A549 (cell line): ENCODE results near the gene DEFB112. TPM values are rescaled to one million over a fixed set of nuclear protein-coding genes. Genes with fewer than 3 reads are reported as not detected.

Source experiments
- ATAC-seq, 2 experiments: fragments of 200-7000 bp in 1 of 2; fragments of >200 bp in 1 of 2; cut with Nextera tagmentation in 1 of 2; cut with Tn5 transposase in 1 of 2; 3 replicates each; pipeline versions ENCODE4 v1.8.0 to v1.9.1; 2018 to 2020; ENCODE audit warnings: mild to moderate bottlenecking in 1 of 2, moderate library complexity in 1 of 2
- CTCF ChIA-PET: fragments of 300-600 bp; sonication (Branson Sonifier 250); formaldehyde crosslinking; extraction: SDS; loops from one replicate; lab custom pipeline; 2021; ENCODE audit warnings: antibody characterized with exemption, inconsistent platforms; lab: Yijun Ruan, JAX
- POLR2A ChIA-PET: fragments of 350-600 bp; formaldehyde crosslinking; extraction: SDS; loops from one replicate; lab custom pipeline; 2021; ENCODE audit warnings: antibody characterized with exemption, inconsistent platforms; lab: Yijun Ruan, JAX
- DNase-seq, 2 experiments: peaks; one replicate each; pipeline versions ENCODE4 v3.0.0 to v3.0.0-alpha.2; 2011 to 2016; ENCODE audit warnings: low read depth in 1 of 2, low spot score in 1 of 2
- FAIRE-seq: peaks from 2 replicates; lab custom pipeline; 2011; peaks lifted over from hg19 to GRCh38; lab: Jason Lieb, UNC
- H3K27ac ChIP-seq, 2 experiments: fragments of >200 bp; sonication (Bioruptor Twin); formaldehyde crosslinking; 3 replicates each; pipeline ENCODE4 v1.5.1; 2016 to 2017
- H3K4me1 ChIP-seq: fragments of >200 bp; sonication (Bioruptor Twin); formaldehyde crosslinking; 3 replicates; pipeline ENCODE4 v1.6.1; 2016
- H3K4me2 ChIP-seq: fragments of >200 bp; sonication (Bioruptor Twin); formaldehyde crosslinking; 3 replicates; pipeline ENCODE4 v1.6.1; 2016
- H3K4me3 ChIP-seq: fragments of >200 bp; sonication (Bioruptor Twin); formaldehyde crosslinking; 3 replicates; pipeline ENCODE4 v1.5.1; 2016
- H3K9me3 ChIP-seq: fragments of >200 bp; sonication (Bioruptor Twin); formaldehyde crosslinking; 3 replicates; pipeline ENCODE4 v1.6.1; 2016
- ATOH8 ChIP-seq: fragments of 250-450 bp; sonication (Bioruptor Pico); IDR thresholded peaks from 2 replicates; pipeline ENCODE4 v1.5.0; 2020; ENCODE audit warnings: low read depth, mild to moderate bottlenecking, moderate library complexity
- CBX2 ChIP-seq: fragments of 200-600 bp; sonication (generic); IDR thresholded peaks from 2 replicates; pipeline ENCODE4 v1.6.1; 2016; ENCODE audit warnings: low read depth, mild to moderate bottlenecking, borderline replicate concordance
- CEBPB ChIP-seq, 2 experiments: fragments of >200 bp in 1 of 2; sonication (Bioruptor Twin) in 1 of 2; formaldehyde crosslinking in 1 of 2; IDR thresholded peaks; 2 replicates each; pipeline ENCODE4 v1.6.1; 2012 to 2016
- CHD2 ChIP-seq: fragments of 150-350 bp; IDR thresholded peaks from 2 replicates; pipeline ENCODE4 v1.6.1; 2014; ENCODE audit warnings: low read length; ENCODE audit not compliant: partially characterized antibody
- E2F6 ChIP-seq: IDR thresholded peaks from 2 replicates; pipeline ENCODE4 v1.6.1; 2012; ENCODE audit warnings: low read depth, borderline replicate concordance
- EHMT2 ChIP-seq: fragments of 200-600 bp; sonication (generic); IDR thresholded peaks from 2 replicates; pipeline ENCODE4 v1.6.1; 2016; ENCODE audit warnings: antibody characterized with exemption, low read depth, mild to moderate bottlenecking, moderate library complexity
- ESRRA ChIP-seq: fragments of 150-350 bp; IDR thresholded peaks from 2 replicates; pipeline ENCODE4 v1.6.1; 2014; ENCODE audit warnings: mild to moderate bottlenecking, low read length, borderline replicate concordance
- FOSL2 ChIP-seq, 2 experiments: fragments of 450-650 bp in 1 of 2; fragments of >200 bp in 1 of 2; sonication (Bioruptor Twin) in 1 of 2; formaldehyde crosslinking; IDR thresholded peaks; 2 replicates each; pipeline versions ENCODE4 v1.5.0 to v1.6.1; 2016 to 2020; ENCODE audit warnings: mild to moderate bottlenecking in 1 of 2, moderate library complexity in 1 of 2
- FOXS1 ChIP-seq: fragments of 250-450 bp; sonication (Bioruptor Pico); IDR thresholded peaks from 2 replicates; pipeline ENCODE4 v1.5.0; 2020; ENCODE audit warnings: mild to moderate bottlenecking, moderate library complexity
- GATA3 ChIP-seq: IDR thresholded peaks from 2 replicates; pipeline ENCODE4 v1.6.1; 2012; ENCODE audit warnings: borderline replicate concordance
- HDAC2 ChIP-seq: fragments of 200-600 bp; sonication (generic); IDR thresholded peaks from 2 replicates; pipeline ENCODE4 v1.6.1; 2016
- HEYL ChIP-seq: fragments of 250-450 bp; sonication (Bioruptor Pico); IDR thresholded peaks from 2 replicates; pipeline ENCODE4 v1.8.0; 2021; ENCODE audit warnings: mild to moderate bottlenecking, moderate library complexity
- HMGXB4 ChIP-seq: fragments of 250-450 bp; sonication (Bioruptor Pico); IDR thresholded peaks from 2 replicates; pipeline ENCODE4 v1.5.0; 2021; ENCODE audit warnings: mild to moderate bottlenecking, moderate library complexity, borderline replicate concordance
- HOXA7 ChIP-seq: fragments of 250-450 bp; sonication (Bioruptor Pico); IDR thresholded peaks from 2 replicates; pipeline ENCODE4 v1.5.0; 2020; ENCODE audit warnings: mild to moderate bottlenecking, moderate library complexity
- HOXB5 ChIP-seq: fragments of 250-450 bp; sonication (Bioruptor Pico); IDR thresholded peaks from 2 replicates; pipeline ENCODE4 v1.5.0; 2020; ENCODE audit warnings: mild to moderate bottlenecking, moderate library complexity
- JUNB ChIP-seq: fragments of >200 bp; sonication (Bioruptor Twin); formaldehyde crosslinking; IDR thresholded peaks from 2 replicates; pipeline ENCODE4 v1.6.1; 2016
- KDM5A ChIP-seq: fragments of 200-600 bp; sonication (generic); IDR thresholded peaks from 2 replicates; pipeline ENCODE4 v1.6.1; 2016; ENCODE audit warnings: antibody characterized with exemption, mild to moderate bottlenecking
- MAFK ChIP-seq: fragments of 450-650 bp; IDR thresholded peaks from 2 replicates; pipeline ENCODE4 v1.6.1; 2014; ENCODE audit not compliant: partially characterized antibody
- MAX ChIP-seq: IDR thresholded peaks from 2 replicates; pipeline ENCODE4 v1.6.1; 2012
- NFE2L2 ChIP-seq: fragments of 150-350 bp; conservative IDR thresholded peaks from 2 replicates; pipeline ENCODE4 v1.6.1; 2014; ENCODE audit warnings: low read length
- NR3C1 ChIP-seq: fragments of >200 bp; sonication (Bioruptor Twin); formaldehyde crosslinking; IDR thresholded peaks from 3 replicates; pipeline ENCODE4 v1.6.1; 2017
- PHF8 ChIP-seq: fragments of 200-600 bp; sonication (generic); IDR thresholded peaks from 2 replicates; pipeline ENCODE4 v1.6.1; 2016; ENCODE audit warnings: low read depth, mild to moderate bottlenecking, antibody characterized with exemption, moderate library complexity, borderline replicate concordance
- RAD21 ChIP-seq, 2 experiments: fragments of >200 bp in 1 of 2; sonication (Bioruptor Twin) in 1 of 2; formaldehyde crosslinking in 1 of 2; IDR thresholded peaks in 1 of 2; conservative IDR thresholded peaks in 1 of 2; 2 replicates in 1 of 2; 3 replicates in 1 of 2; pipeline ENCODE4 v1.6.1; 2012 to 2018; ENCODE audit warnings: inconsistent platforms in 1 of 2
- RFX5 ChIP-seq: fragments of 450-650 bp; IDR thresholded peaks from 2 replicates; pipeline ENCODE4 v1.7.1; 2014; ENCODE audit warnings: antibody characterized with exemption, mild to moderate bottlenecking, moderate library complexity
- RNF2 ChIP-seq: fragments of 200-600 bp; sonication (generic); IDR thresholded peaks from 2 replicates; pipeline ENCODE4 v1.6.1; 2016; ENCODE audit warnings: low read depth, mild to moderate bottlenecking, antibody characterized with exemption, moderate library complexity, borderline replicate concordance
- SREBF2 ChIP-seq: fragments of 450-650 bp; IDR thresholded peaks from 2 replicates; pipeline ENCODE4 v1.6.1; 2014; ENCODE audit warnings: mild to moderate bottlenecking, moderate library complexity
- TFCP2L1 ChIP-seq: fragments of 250-450 bp; sonication (Bioruptor Pico); IDR thresholded peaks from 2 replicates; pipeline ENCODE4 v1.5.0; 2021; ENCODE audit warnings: mild to moderate bottlenecking
- ZFP36 ChIP-seq: fragments of 450-650 bp; IDR thresholded peaks from 2 replicates; pipeline ENCODE4 v1.6.1; 2014; ENCODE audit warnings: borderline replicate concordance; ENCODE audit not compliant: partially characterized antibody
- ZNF302 ChIP-seq: fragments of 250-450 bp; sonication (Bioruptor Pico); IDR thresholded peaks from 2 replicates; pipeline ENCODE4 v1.9.0; 2021; ENCODE audit warnings: inconsistent platforms, mild to moderate bottlenecking, moderate library complexity
- WGBS: methylation state at CpG from one replicate; pipeline ENCODE4 v1.1.6; 2017; ENCODE audit errors: missing lambda C conversion rate; 5-methylcytosine and 5-hydroxymethylcytosine counted together
- polyA plus RNA-seq, 4 experiments: library from polyadenylated mRNA; depleted of rRNA in 3 of 4; stranded (reverse); fragments of >200 nt; fragmentation: RNase III in 1 of 4; extraction: RNeasy Plus Mini Kit Qiagen cat#74134 plus additional on column Dnase treatment in 1 of 4; gene quantifications; 2 replicates in 3 of 4; 3 replicates in 1 of 4; pipeline ENCODE4 v1.2.3, GENCODE V29; 2011 to 2017

The DEFB112 gene
- polyA plus RNA-seq, 2 of the 4 experiments (the other 2 are of a cell fraction): not detected

- FAIRE-seq: no peak
Measured at GRCh38 chr6:50077385-50077784, 27.7 kb upstream of the DEFB112 start.

GRCh38 chr6:50076431-50076830, 26.7 kb upstream of the DEFB112 start:
- WGBS: 5% methylated on average over 4 of the region's 4 CpGs
- no peaks in the 10 kb centered on the region for H3K9me3 ChIP-seq
- FAIRE-seq (no peak), ATAC-seq (no peak), DNase-seq (no peak)
- no peak overlapping the region for H3K27ac ChIP-seq
- no peak overlapping the region for H3K4me3 ChIP-seq
- H3K4me1 ChIP-seq: no peaks in the 10 kb centered on the region
- ChIA-PET CTCF (no interaction called here), POLR2A (no interaction called here)
- TF ChIP-seq SREBF2 (no peak), PHF8 (no peak), HOXA7 (no peak), ZNF302 (no peak), KDM5A (no peak), ATOH8 (no peak), MAX (no peak), RFX5 (no peak), HDAC2 (no peak), E2F6 (no peak), RNF2 (no peak), ESRRA (no peak), JUNB (no peak), GATA3 (no peak), NFE2L2 (no peak)
- no peak overlapping the region for H3K4me2 ChIP-seq

More at GRCh38 chr6:50077385-50077784, 27.7 kb upstream of the DEFB112 start:
- ChIA-PET CTCF (no interaction called here), POLR2A (no interaction called here)
- H3K4me3 ChIP-seq: no peak overlapping the region
- no peaks in the 10 kb centered on the region for H3K9me3 ChIP-seq
- no peak for TF ChIP-seq HDAC2
- no peak for TF ChIP-seq KDM5A
- no peak for TF ChIP-seq CEBPB (IDR thresholded peaks at IDR 0.05)
- TF ChIP-seq RFX5: no peak
- TF ChIP-seq FOXS1 (CRISPR knock-in tag): no peak
- TF ChIP-seq HOXB5: no peak
- TF ChIP-seq RAD21 (conservative IDR thresholded peaks at IDR 0.05 in 1 of 2, IDR thresholded peaks at IDR 0.05 in 1 of 2): no peak
- TF ChIP-seq TFCP2L1 (CRISPR knock-in tag): no peak
- TF ChIP-seq GATA3: no peak
- TF ChIP-seq CBX2: no peak
- TF ChIP-seq NR3C1: no peak
- TF ChIP-seq HEYL (CRISPR knock-in tag): no peak
- no peak for TF ChIP-seq FOSL2 (IDR thresholded peaks at IDR 0.05)
- TF ChIP-seq FOSL2 (CRISPR knock-in tag; IDR thresholded peaks at IDR 0.05): no peak
- TF ChIP-seq ZFP36: no peak
- no peak for TF ChIP-seq CHD2
- no peak for TF ChIP-seq EHMT2
- TF ChIP-seq HMGXB4: no peak
- TF ChIP-seq HOXA7: no peak
- no peak for TF ChIP-seq MAFK
- WGBS: 0% methylated on average over 1 of the region's 1 CpG
- no peaks in the 10 kb centered on the region for H3K4me1 ChIP-seq
- no peak overlapping the region for H3K27ac ChIP-seq
- no peak for ATAC-seq
- DNase-seq: no peak
- no peak overlapping the region for H3K4me2 ChIP-seq
